ENCODE measurements around the gene SMAD6. TPM values are rescaled to one million over a fixed set of nuclear protein-coding genes. Genes with fewer than 3 reads are reported as not detected.
"Not testable (repeated sequence)": the region's sequence is repeated elsewhere in the genome, so short reads cannot be mapped to it uniquely, and the experiment has no call there.

The SMAD6 gene
- total RNA-seq, 2 donors from 2014 or later = 14.0 to 25.4 TPM

GRCh38 chr15:66825139-66825538, 123.1 kb downstream of the SMAD6 start:
- Histone ChIP-seq H3K4me3 (no peak overlapping the region), H3K4me1 (no peaks in the 10 kb centered on the region), H3K9me3 (no peaks in the 10 kb centered on the region), H3K36me3 (replicated peaks in 1 of 2; ENCODE audit: insufficient read depth in 1 of 2, low read depth in 2 of 2) (no peaks in the 10 kb centered on the region), H3K27ac (no peak overlapping the region), H3K27me3 (no peaks in the 10 kb centered on the region)
- DNase-seq (no peak), ATAC-seq (no peak)
- intact Hi-C loops (cut with DNase I) = no loop called here
- WGBS, 2 donors = 94 to 95% methylated on average over 3 of the region's 3 CpGs
- TF ChIP-seq POLR2A (IDR thresholded peaks at IDR 0.05) = no peak
- TF ChIP-seq CTCF (IDR thresholded peaks at IDR 0.05) = no peak

- intact Hi-C loops (cut with DNase I) = no loop called here
- ATAC-seq (no peak), DNase-seq (no peak)
- no peaks in the 10 kb centered on the region for H3K4me1 ChIP-seq
- H3K4me3 ChIP-seq = no peak overlapping the region
- H3K27me3 ChIP-seq = no peaks in the 10 kb centered on the region
- WGBS, 2 donors = 85 to 90% methylated on average over 4 to 7 of the region's 7 CpGs
- no peak overlapping the region for H3K27ac ChIP-seq
- no peak for TF ChIP-seq CTCF (IDR thresholded peaks at IDR 0.05)
- no peak for TF ChIP-seq POLR2A (IDR thresholded peaks at IDR 0.05)
- no peaks in the 10 kb centered on the region for H3K36me3 ChIP-seq (replicated peaks in 1 of 2; ENCODE audit: insufficient read depth in 1 of 2, low read depth in 2 of 2)
- no peaks in the 10 kb centered on the region for H3K9me3 ChIP-seq
These were observed 123.7 kb downstream of the SMAD6 start for GRCh38 chr15:66825731-66826130.

GRCh38 chr15:66826507-66826906, 124.5 kb downstream of the SMAD6 start:
- no peaks in the 10 kb centered on the region for H3K27me3 ChIP-seq
- no peaks in the 10 kb centered on the region for H3K36me3 ChIP-seq (replicated peaks in 1 of 2; ENCODE audit: insufficient read depth in 1 of 2, low read depth in 2 of 2)
- H3K27ac ChIP-seq = no peak overlapping the region
- 78 to 82% methylated on average over 3 of the region's 3 CpGs for WGBS, 2 donors
- no peak overlapping the region for H3K4me3 ChIP-seq
- intact Hi-C loops (cut with DNase I) = no loop called here
- DNase-seq (no peak), ATAC-seq (no peak)
- no peaks in the 10 kb centered on the region for H3K4me1 ChIP-seq
- no peaks in the 10 kb centered on the region for H3K9me3 ChIP-seq
- TF ChIP-seq POLR2A (IDR thresholded peaks at IDR 0.05) (no peak), CTCF (IDR thresholded peaks at IDR 0.05) (no peak)

- no peaks in the 10 kb centered on the region for H3K27me3 ChIP-seq
- no peaks in the 10 kb centered on the region for H3K4me1 ChIP-seq
- WGBS, 2 donors = 90 to 95% methylated on average over 8 of the region's 8 CpGs
- no peak for ATAC-seq
- intact Hi-C loops (cut with DNase I) = no loop called here
- DNase-seq = no peak
- H3K4me3 ChIP-seq = no peak overlapping the region
- H3K9me3 ChIP-seq = no peaks in the 10 kb centered on the region
- no peaks in the 10 kb centered on the region for H3K36me3 ChIP-seq (replicated peaks in 1 of 2; ENCODE audit: insufficient read depth in 1 of 2, low read depth in 2 of 2)
- no peak for TF ChIP-seq CTCF (IDR thresholded peaks at IDR 0.05)
- no peak for TF ChIP-seq POLR2A (IDR thresholded peaks at IDR 0.05)
- H3K27ac ChIP-seq = no peak overlapping the region
These were observed 125.1 kb downstream of the SMAD6 start for GRCh38 chr15:66827039-66827697.

GRCh38 chr15:66827698-66828055, 125.6 kb downstream of the SMAD6 start:
- no peak for TF ChIP-seq POLR2A (IDR thresholded peaks at IDR 0.05)
- TF ChIP-seq CTCF (IDR thresholded peaks at IDR 0.05) = no peak
- Histone ChIP-seq H3K4me1 (no peaks in the 10 kb centered on the region), H3K9me3 (no peaks in the 10 kb centered on the region), H3K27ac (no peak overlapping the region), H3K36me3 (replicated peaks in 1 of 2; ENCODE audit: insufficient read depth in 1 of 2, low read depth in 2 of 2) (no peaks in the 10 kb centered on the region), H3K4me3 (no peak overlapping the region), H3K27me3 (no peaks in the 10 kb centered on the region)
- intact Hi-C loops (cut with DNase I) = no loop called here
- ATAC-seq (no peak), DNase-seq (no peak)
- 94 to 96% methylated on average over 3 to 6 of the region's 6 CpGs for WGBS, 2 donors

- H3K4me1 ChIP-seq; H3K27ac ChIP-seq; H3K4me3 ChIP-seq; H3K27me3 ChIP-seq; DNase-seq; H3K9me3 ChIP-seq; ATAC-seq; H3K36me3 ChIP-seq (replicated peaks in 1 of 2; ENCODE audit: insufficient read depth in 1 of 2, low read depth in 2 of 2); intact Hi-C loops (cut with DNase I): not testable (repeated sequence)
- WGBS, 2 donors = 80 to 81% methylated on average over 11 of the region's 11 CpGs
These were observed 126.9 kb downstream of the SMAD6 start for GRCh38 chr15:66828817-66829541.

All from body of pancreas (tissue), 4 donors.